ENCODE data around the gene SLC12A3.
A peak's percentile ranks its signal among the peaks of the same experiment; 100 is the strongest.
"Not testable (repeated sequence)": the region's sequence is repeated elsewhere in the genome, so short reads cannot be mapped to it uniquely, and the experiment has no call there.

The SLC12A3 gene

DNA sequence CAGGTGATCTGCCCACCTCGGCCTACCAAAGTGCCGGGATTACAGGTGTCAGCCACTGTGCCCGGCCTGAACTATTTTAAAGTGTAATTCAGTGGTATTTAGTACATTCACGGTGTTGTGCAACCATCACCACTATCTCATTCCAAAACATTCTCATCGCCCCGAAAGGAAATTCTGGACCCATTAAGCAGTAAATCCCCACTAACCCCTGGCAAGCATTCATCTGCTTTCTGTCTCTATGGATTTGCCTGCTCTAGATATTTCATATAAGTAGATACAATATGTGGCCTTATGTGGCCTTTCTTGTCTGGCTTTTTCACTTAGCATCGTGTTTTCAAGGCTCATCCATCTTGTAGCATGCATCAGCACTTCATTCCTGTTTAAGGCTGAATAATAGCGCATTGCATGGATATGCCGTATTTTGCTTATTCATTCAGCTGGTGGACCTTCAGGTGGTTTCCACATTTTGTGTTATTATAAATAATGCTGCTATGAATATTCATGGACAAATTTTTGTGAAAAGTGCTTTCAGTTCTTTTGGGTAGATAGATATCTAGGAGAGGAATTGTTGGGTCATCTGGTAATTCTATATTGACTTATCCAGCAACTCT, 58.6 kb downstream of the SLC12A3 start:
- DNase-seq, result no peak

GRCh38 chr16:56927471-56927870, 62.5 kb downstream of the SLC12A3 start:
- DNase-seq, result no peak

DNA sequence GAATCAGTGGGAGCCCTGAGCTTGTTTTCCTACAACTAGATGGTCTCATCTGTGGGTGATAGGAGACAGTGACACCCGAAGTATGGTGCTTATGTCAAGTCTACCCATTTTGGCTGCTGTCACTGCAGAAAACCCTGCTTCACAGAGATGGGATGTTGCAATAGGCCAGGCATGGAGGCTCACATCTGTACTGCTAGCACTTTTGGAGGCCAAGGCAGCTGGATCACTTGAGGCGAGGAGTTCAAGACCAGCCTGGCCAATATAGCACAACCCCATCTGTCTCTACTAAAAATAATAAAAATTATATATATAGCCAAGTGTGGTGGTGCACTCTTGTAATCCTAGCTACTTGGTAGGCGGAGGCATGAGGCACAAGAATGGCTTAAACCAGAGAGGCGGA, 64.6 kb downstream of the SLC12A3 start:
- DNase-seq, result no peak

- DNase-seq, result no peak
These were observed 65.7 kb downstream of the SLC12A3 start for GRCh38 chr16:56930486-56931270.

- DNase-seq, result no peak
These were observed 66.4 kb downstream of the SLC12A3 start for GRCh38 chr16:56931271-56931891.

DNA sequence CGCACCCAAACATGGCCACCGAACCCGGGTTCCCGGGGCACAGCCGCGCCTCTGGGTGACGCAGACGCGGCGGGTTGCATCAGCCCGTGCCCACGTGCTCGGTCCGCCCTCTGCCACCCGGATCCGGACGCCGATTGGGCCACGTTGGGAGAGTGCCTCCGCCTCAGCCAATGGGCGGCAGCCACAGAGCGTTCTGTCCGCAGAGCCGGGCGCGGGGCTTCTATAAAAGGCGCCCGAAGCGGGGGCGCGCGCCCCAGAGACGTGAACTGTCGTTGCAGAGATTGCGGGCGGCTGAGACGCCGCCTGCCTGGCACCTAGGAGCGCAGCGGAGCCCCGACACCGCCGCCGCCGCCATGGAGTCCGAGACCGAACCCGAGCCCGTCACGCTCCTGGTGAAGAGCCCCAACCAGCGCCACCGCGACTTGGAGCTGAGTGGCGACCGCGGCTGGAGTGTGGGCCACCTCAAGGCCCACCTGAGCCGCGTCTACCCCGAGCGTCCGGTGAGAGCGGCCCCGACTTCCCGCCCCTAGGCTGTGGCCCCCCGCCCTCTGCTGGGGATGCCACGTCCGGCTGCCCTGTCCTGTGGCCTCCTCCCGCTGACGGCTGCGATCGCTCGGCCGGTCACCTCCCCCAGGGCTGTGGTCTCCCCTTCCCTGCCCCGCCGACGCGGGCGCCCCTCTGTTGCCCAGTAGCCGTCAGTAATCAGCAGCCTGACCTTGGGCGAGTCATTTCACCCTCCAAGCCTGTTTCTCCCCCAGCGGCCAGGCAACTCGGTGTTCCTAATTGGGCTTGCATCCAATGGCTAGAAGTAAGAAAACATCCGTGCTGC, 67.1 kb downstream of the SLC12A3 start, which contains the start of gene HERPUD1:
TSS of gene HERPUD1 (plus strand) at position 251 of the 829 bp plus-strand sequence. CDS start at position 354, 103 bp downstream.
- peak; percentile 94 for DNase-seq

DNA sequence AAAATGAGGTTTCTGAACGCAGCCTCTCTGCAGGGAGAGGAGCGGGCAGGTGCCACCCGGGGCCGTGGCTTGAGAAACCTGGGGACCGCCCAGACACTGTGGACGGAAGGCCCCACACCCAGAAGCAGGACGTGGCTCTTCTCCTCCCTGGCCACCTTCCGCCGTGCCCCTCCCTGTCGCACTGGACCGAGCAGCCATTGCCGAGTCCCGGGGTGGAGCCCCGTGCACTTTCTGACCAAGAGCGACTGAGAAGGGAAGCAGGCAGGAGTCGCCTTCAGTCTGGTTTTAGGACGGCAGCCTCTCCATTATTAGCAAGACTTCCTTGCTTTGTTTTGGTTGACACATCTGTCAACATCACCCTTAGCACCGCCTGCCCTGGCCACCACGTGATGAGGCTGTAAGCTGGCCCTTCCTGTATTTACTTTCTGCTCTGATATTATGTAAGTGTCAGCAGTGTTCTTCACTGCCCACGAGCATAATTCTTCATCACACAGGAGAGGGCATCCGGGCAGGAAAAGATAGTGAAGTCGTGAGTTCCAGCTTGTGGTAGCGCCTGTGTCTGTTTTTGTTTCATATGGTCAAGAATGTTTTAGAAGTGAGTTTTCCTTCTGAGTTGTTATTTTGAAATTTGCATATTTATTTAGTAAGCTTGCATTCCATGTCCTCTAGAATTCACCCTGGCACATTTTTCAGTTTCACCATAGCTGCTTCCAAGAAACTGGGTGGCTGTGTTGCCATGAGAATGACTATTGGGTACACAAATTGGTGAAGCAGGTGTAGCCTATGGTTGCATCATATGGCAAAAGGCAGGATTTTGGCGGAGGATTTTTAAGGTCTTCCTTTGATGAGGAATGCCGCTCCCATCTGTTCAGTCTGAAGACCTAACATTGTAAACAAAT, 68.0 kb downstream of the SLC12A3 start:
- peak; percentile 28 for DNase-seq

- no peak for DNase-seq
These were observed 69.0 kb downstream of the SLC12A3 start for GRCh38 chr16:56933828-56934598.

GRCh38 chr16:56934599-56935145, 69.7 kb downstream of the SLC12A3 start:
- DNase-seq, result not testable (repeated sequence)

DNA sequence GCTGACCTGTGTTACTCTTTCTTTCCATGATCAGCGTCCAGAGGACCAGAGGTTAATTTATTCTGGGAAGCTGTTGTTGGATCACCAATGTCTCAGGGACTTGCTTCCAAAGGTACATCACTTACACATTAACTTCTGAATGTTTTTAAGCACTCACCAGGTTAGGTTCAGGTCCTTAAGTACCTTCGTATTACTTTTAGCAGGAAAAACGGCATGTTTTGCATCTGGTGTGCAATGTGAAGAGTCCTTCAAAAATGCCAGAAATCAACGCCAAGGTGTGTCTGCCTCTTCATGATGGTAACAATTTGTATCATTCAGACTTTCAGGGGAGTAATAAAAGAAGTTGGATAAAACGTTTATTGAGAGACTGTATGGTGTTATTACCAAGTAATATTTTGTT, 70.2 kb downstream of the SLC12A3 start:
- DNase-seq, result no peak

DNA sequence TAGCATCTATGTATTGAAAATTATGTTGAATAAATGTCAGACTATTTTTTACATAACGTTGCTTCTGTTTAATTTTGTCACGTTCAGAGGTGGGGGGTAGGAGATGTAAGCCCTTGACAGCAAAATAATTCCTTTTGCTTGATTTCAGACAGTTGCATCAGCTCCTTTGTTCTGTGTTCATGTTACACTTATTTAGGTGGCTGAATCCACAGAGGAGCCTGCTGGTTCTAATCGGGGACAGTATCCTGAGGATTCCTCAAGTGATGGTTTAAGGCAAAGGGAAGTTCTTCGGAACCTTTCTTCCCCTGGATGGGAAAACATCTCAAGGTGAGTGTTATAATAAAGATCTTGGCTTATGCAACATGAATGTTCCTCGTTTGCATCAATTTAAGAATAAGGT, 71.5 kb downstream of the SLC12A3 start:
- no peak for DNase-seq

DNA sequence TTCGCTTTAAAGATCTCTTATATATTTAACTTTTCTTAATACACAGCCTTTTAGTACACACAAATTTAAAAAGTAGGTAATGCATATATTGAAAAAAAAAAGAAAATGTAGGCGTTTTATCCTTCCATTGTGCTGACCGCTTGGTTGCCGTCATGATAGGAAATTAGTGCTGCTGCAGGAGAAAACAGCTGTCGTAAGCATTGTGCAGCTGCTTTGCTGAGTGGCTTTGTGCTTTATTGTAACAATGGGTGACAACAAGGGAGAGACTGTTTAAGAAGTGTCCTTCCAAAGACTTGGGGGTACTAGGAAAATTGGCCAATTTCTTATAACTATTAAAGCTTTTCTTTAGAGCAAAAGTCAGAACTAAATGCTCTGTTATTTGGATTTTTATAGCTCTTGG, 71.9 kb downstream of the SLC12A3 start:
- DNase-seq, result no peak

GRCh38 chr16:56938664-56939513, 73.9 kb downstream of the SLC12A3 start:
- DNase-seq, result no peak

DNA sequence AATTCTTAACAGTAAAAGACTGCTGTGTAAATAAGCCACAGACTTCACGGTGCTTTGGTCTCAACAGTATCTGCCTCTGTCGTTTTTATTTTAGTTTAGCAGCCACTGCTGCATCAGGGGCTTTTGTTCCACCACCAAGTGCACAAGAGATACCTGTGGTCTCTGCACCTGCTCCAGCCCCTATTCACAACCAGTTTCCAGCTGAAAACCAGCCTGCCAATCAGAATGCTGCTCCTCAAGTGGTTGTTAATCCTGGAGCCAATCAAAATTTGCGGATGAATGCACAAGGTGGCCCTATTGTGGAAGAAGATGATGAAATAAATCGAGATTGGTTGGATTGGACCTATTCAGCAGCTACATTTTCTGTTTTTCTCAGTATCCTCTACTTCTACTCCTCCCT, 74.8 kb downstream of the SLC12A3 start:
- no peak for DNase-seq

GRCh38 chr16:56941092-56941491, 76.1 kb downstream of the SLC12A3 start:
- DNase-seq, result no peak

GRCh38 chr16:56941856-56942331, 76.9 kb downstream of the SLC12A3 start:
- DNase-seq, result no peak

GRCh38 chr16:56943761-56944375, 78.9 kb downstream of the SLC12A3 start:
- DNase-seq, result no peak

DNA sequence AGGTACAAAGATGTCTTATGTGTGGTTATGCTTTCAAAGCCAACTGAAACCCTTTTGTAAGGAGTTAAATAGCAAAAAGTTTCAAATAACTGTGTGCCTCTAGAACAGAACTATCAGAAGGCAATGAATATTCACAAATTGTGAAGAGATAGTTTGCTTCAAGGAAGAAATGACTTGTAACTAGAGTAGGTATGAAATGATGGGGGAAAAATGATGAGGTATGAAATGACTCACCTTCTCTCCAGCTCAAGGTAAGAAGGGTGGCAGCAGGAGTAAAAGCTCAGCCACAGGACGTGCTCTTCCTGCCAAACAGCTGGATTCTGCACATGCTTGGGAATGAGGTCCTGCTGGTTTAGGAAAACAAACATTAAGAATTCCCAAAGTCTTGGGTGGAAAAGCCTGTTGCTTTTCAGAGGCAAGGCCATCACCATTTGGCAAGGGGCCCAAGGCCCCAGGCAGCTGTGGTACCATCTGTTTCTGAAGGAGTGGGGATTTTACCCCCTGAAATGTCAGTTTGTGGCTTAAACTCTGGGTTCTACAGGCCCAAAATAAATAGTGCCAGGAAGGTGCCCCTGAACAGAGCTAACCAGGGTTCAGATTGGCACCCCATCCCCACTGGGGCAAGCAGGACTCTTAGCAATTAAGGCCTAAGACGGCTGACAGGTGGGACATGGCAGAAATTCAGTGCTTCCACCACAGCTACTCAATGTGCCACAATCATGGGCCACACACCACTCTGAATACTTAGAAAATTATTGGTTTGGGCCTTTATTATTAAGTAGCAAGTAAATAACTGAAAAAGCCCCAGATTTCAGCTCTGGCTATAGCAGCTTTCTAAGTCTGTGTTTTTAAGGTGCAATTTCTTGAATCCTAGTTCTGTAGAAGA, 80.2 kb downstream of the SLC12A3 start:
- peak; percentile 30 for DNase-seq

Measured in kidney glomerular epithelial cell (primary cell).